Measurements from ENCODE around the gene HSP90B1. TPM values are rescaled to one million over a fixed set of nuclear protein-coding genes. Genes with fewer than 3 reads are reported as not detected.

HSP90B1 gene
- total and polyA plus RNA-seq, 9 of the 15 experiments (the other 6 are each of a cell fraction or from before 2014, with no cell fraction given), result 196 to 719 (median 557) TPM

- TF ChIP-seq MXI1 (IDR thresholded peaks at IDR 0.05; ENCODE audit: low read depth, low read length) (peak; percentile 83; the same call in 1 of the 2 replicates), CBFA2T3 (IDR thresholded peaks at IDR 0.05) (peak; percentile 75), ATF7 (IDR thresholded peaks at IDR 0.05) (peak; percentile 92), STAT5A (IDR thresholded peaks at IDR 0.05; ENCODE audit: borderline replicate concordance, low read length) (peak; percentile 36; the same call in 1 of the 2 replicates), ZNF407 (IDR thresholded peaks at IDR 0.05; ENCODE audit: low read depth) (no peak), NFIC (IDR thresholded peaks at IDR 0.05) (no peak), SIN3A (IDR thresholded peaks at IDR 0.05; ENCODE audit: borderline replicate concordance in 2 of 2, control insufficient read depth in 1 of 2, low read depth in 2 of 2, low read length in 2 of 2) (peak; percentile 63 to 70; a peak in 2 of 4 replicates), ZBTB11 (CRISPR knock-in tag; IDR thresholded peaks at IDR 0.05) (0 out of 6 replicates have a peak, but pooled peaks of 1 of the 3 experiments have one; percentile 28), XRCC3 (IDR thresholded peaks at IDR 0.05) (no peak), EP400 (IDR thresholded peaks at IDR 0.05) (peak; percentile 45; the same call in 1 of the 2 replicates), EP300 (IDR thresholded peaks at IDR 0.05; ENCODE audit: low read length) (peak; percentile 53), ZBTB9 (CRISPR knock-in tag; IDR thresholded peaks at IDR 0.05) (no peak)
These were observed 30.5 kb downstream of the HSP90B1 start (continued) for GRCh38 chr12:103960616-103961227.

Measured in K562 (cell line).